HG02970 (cell line): ENCODE measurements around the gene VIT.

Experiments used
- ATAC-seq: cut with Tn5 transposase; IDR thresholded peaks from one replicate; pipeline ENCODE4 v1.9.1; 2021; ENCODE audit warnings: mild to moderate bottlenecking, moderate library complexity, moderate number of reproducible peaks; ENCODE audit not compliant: unreplicated experiment, low FRiP score

The VIT gene

DNA sequence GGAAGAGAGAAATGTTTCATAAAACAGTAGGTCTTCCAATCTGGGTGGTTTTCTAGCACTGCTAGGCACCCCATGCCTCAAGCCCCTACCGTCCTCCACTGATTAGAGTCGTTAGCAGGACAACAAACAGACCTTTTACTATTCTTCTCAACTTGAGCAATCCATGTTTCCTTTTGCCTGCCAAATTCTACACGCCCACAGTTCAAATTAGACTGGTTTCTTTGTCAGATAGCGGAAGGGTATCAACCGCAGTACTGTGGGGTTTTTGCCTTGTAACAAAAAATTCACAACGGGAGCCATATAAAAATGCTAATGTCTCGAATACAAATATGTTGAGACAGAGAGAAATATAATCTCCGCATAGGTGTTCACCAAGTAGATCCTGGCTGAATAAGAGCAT, 59.9 kb downstream of the VIT start:
- ATAC-seq = no peak

DNA sequence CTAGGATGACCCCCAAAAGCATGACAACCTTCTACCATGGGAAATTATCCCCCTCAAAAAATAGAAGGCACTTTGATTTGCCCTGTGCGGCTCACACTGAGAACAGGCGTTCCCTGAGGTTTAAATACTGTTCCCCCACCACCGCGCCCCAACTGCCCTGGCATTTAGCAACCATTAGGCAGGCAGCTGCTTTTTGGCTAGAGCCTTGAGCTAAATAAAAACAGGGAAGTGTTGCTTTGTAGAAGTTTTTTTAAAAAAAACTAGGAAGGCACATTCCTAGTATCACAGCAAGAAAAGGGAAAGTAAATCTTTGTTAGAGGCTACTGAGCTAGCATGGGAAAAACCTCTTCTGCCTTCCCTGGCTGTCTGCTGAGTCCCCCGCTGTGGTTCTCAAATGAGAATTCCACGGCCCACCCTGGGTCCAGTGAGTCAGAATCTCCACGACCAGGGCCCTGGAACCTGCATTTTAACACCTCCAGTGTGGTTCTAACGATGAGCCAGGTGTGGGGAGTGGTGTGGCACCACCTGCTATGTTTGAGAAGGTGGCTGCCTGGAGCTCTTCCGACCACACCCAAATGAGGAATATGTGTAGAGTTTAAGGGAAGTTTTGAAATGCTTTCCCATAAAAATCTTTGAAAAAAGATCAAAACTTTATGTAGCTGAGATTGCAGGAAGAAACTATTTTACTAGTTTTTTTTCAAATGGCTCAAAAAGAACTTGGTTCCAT, 66.4 kb downstream of the VIT start:
- no peak for ATAC-seq

DNA sequence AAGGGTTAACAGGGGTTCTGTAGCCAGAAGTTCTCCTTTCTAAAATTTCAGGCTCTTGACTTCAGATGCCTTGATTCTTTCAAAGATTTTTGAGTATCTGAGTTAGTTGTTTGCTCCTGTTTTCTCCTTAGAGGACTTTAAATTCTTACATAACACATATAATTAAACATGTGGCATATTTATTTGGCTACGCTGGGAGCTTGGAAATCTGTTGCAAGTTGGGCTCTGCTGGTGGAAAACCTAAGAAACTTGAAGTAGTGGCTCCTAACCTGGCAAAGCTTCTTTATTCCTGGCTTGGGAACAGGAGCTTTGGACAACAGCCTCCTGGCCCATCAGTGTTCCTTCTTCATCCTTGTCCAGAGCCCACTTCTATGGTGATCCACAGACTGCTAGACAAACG, 72.6 kb downstream of the VIT start:
- no peak for ATAC-seq

DNA sequence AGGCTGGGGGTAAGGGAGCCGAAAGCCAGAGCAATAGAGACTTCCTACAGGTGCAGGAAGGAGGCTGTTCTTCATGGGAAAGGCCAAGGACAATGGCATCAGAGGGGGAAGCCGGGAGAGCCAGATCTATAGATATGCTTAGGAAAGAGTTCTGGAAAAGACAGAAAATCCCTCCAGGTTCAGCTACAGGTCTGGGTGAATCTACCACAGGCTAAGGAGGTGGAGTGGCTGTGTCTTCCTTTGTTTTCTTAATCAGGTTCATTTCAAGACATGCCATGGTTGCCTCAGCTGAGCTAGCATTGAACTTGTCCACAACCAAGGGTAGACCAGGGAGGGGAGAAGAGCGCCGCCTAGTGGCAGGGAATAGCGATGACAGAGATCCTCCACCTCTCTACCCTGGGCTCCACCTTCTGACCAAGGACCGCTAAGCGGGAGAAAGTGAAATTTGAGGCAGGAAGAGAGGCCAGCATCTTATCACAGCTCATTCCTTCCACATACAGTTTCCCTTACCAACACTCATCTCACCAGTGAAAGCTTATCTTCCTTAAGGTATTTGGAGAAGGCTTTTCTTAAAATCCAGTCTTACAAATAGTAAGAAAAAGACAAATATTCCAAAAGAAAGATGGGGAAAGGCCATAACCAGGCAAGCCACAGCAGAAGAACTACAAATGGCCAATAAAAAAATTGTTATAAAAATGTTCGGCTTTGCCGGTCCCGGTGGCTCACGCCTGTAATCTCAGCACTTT, 74.2 kb downstream of the VIT start:
- no peak for ATAC-seq

DNA sequence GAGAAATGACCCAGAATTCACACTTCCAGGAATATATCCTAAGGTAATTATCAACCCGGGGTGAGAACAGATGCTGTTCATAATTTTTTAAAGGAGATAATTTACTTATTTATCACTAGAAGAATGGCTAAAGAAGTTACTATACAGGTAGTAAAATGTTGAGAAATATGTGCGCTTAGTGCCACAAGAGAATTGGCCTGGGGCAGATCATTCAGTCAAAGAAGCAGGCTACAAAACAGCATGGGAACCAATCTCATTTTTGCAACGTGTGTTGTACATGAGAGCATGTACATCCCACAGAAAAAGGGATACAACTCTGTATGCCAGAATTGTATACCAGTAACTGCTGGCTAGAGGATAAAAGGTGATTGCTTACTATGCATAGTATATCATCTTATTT, 75.2 kb downstream of the VIT start:
- ATAC-seq = no peak

DNA sequence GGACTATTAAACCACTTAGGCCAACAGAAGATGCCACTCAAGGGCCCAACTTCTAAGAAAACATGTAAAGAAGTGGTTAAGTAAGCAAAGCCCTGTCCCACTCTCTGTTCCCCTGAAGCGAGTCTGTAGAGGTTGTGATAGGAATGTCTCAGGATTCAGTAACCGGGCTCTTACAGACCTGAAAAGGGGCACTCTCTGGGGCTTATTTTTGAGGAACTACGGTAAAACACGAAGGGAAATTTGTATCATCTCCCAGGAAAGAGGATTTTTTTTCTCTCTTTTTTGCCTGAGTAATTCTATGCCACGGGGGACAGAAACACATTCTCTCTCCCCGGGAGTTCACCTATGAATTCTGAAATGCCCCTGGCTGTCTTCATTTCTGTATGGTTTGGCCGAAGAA, 77.4 kb downstream of the VIT start:
- ATAC-seq = no peak

DNA sequence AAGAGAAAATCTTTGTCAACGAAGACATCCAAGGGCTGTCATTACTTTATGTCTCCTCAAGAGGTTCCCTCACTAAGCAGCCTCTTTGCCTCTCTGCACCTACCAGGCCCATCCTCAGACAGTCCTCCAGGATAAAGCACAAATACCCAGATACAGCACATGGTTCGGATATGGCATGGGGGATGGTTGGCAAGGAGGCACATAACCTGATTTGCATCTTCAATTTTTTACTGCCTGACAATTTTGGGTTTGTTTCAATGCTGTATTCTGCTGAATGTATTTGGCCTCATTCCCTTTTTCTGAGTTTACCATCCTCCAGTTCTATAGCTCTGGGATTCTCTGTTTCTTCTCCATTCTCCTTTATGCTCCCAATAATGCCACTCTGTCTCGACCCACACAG, 78.8 kb downstream of the VIT start:
- no peak for ATAC-seq

DNA sequence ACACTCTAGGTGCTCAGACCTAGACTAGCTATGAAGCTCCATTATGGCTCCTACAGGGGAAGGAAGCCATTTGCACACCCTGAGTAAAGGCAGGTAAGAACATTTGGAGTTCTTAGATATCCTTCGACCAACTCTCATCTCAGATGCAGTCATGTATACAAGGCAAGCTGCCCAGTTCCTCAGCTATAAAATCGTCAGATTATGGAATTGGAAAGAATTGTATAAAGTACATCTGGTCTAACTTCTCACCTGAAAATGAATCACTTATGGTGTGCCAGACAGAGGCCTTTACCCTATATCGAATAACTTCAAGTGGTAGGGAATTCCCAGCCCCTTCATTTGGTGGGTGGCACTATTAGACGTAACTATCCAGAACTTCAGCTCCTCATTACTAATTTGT, 79.3 kb downstream of the VIT start:
- ATAC-seq = no peak

DNA sequence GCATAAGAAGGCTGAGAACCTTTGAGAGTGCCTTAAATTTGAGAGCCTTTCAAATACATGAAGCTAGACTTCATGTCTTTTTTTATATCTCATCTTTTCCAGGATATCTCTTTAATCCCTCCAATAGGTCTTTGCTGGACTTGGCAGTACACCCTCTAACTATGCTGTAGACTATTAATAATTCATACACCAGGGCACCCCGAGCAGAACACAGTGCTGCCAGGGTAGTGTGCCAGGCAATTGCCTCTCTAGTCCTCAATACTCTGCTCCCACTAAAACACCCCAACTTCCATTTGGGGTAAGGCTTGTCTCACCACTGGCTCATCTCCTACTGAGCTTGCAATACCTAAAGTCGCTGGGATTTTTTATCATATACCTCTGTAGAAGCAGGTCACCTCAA, 80.8 kb downstream of the VIT start:
- ATAC-seq = no peak

DNA sequence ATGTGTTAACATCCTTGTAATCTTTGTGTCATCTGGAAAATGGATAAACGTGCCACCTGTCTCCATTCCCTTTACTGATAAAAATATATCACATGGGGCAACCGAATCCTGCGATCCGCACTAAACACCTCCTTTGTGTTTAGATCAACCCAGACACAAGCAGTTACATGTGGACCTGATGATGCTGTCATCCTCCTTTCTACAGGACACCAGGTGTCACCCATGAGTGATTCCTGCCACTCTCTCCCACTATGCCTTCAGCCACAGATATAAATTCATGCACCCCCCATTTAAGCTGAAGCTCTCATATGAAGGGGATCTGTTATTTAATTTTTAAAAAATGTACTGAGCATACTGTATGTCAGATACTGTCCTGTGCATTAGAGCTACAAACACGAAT, 81.3 kb downstream of the VIT start:
- no peak for ATAC-seq

DNA sequence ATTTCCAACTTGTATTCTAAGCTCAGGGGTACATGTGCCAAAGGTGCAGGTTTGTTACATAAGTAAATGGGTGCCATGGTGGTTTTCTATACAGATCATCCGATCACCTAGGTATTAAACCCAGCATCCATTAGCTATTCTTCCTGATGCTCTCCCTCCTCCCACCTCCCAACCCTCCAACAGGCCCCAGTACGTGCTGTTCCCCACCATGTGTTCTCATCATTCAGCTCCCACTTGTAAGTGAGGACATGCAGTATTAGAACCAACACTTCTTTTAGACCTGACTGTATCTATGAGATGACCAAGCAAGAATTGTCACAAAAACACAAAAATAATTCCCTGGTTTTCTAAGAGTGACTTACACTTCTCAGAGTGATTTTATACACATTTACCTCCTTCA, 83.0 kb downstream of the VIT start:
- no peak for ATAC-seq

DNA sequence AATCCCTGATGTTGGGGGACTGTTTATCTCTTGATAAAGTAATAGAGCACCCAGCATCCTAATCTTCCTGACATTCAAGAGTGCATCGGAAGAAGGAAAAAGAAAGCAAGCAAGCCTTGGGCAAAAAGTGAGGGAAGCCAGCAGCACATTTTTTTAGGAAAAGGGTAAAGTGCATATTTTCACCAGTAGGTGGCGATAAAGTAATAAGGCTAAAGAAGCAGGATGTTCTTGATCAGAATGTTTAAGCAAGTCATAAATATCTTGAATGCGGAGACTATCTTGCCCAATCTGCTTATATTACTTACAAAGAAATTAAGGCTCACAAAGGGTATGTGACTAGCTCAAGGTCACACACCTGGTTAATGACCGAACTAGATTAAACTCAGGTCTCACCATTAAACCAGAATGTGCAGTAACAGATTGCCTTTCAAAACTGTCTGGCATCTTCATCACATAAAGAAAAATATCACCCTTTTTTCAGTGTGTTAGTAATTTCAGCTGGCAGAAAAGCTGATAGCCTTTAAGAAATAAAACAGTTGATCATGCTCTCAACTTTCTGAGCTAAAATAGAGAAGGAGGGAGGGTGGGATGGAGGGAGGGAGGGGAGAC, 83.8 kb downstream of the VIT start:
- ATAC-seq = no peak

DNA sequence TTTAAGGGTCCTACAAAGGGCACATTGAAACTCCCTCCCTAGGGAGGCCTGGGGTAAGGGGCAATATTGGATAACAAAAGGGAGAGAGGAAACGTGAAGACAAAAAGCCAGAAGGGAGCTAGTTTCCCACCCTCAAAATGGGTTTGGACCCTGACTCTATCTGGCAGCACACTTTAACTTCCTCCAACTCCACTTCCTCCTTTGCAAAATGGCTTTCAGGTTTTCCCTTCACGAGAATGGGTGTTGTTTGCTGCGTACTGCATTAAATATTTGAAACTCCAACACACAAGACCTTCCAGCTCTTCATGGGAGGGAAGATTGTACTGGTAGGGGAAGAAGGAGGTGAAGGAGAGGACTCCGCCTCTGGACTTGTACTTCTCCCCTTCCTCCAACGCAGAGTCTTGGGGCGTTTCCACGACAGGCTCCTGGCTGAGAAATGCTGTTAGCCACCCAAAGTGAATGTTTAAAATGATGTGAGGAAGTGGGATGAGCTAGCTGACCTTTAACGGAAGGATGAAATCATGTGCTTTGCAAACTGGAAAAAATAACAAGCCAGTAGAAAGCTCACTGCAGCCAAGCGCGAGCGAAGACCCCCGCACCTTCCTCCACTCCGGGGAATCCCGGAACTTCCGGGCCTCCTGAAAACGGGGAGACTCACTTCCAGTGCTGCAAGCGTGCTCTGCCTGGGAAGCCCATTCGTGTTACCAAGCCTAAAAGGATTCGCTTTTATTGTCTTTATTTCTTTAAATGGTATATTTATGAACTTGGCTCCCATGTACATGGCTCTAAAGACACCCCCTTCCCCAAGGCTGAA, 85.6 kb downstream of the VIT start:
- ATAC-seq = no peak

DNA sequence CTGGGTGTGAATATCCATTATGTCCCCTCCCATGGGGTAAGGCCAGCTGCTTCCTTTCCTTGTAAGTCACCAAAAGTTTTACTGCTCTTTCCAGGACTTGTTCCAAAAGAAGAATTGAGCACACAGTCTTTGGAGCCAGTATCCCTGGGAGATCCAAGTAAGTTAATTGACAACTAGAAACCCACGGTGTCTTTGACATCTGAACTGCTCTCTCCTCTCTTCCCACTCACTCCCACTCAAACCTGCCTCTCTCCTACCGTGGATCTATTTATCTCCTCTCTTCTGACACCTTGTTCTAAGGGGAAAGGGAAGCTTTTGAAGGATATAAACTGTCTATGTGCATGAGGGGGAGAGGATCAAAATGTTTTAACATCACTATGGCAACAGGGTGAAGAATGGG, 86.7 kb downstream of the VIT start:
- ATAC-seq = no peak

DNA sequence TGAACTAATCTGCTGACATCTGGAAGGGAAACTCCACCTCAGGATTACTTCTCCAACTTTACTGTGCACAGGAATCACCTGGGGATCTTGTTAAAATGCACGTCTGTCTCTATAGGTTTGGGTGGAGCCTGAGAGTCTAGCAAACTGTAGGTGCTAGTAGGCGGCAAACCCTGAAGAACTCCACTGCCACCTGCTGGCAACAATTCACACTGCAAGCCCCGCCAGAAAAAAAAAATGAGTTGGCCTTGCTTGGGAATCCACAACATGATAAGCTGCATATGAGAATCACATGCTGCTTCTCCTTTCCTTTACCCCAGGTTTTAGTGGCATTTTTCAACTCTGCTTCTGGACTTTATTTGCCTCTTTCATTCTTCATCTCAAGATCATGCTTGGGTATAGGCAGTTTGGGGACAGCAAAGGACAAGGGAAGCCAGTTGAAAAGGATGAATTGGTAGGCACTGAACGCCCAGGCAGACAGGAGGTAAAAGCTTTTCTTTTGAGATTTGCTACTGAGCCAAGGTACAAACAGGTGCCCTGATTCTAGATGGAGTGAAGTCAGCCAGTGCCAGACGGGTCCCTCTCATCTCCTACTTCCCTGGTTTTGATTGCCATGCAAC, 88.8 kb downstream of the VIT start:
- ATAC-seq = peak; percentile 68

DNA sequence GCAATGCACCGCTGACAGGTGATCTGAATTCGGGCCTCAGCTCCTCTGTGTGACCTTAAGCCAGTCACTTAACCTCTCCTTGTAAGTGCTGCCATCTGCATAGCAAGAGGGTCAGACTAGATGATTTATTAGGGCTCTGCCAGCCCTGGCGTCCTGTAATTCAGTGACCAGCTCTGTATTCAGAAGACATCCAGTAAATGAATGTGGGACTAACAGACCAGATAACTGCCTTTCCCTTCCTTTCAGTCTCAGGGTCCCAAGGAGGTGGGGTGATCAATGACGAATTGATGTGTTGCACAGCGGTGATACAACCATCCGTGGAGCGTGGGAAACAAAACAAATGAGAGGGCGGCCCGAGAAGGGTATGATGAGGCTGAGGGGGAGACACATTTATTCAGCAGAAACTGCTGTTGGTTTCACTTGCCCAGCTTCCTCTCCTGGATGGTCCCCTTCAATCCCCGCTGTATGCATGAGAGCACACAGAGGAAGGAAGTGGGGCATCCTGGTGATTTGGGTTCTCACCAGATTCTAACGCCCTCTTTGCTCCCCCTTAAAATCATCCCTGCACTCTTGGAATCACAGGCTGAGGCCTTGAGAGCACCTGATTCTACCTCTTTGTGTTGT, 92.8 kb downstream of the VIT start:
- ATAC-seq = no peak

DNA sequence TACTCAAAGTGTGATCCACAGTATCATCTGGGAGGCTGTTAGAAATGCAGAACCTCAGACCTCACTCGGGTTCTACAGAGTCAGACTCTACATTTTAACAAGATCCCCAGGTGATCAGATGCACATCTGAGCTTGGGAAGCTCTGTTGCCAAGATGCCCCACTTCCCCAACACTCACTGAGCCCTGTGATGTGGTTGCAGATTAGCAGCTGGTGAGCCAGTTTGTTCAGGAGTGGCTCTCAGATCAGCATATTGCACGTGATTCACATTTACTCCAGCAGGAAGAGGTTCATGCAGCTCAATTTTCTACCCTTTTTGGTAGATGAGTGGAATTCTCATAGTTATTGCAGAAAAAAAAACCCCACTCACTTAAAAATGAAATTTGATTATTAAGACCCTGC, 96.4 kb downstream of the VIT start:
- no peak for ATAC-seq

DNA sequence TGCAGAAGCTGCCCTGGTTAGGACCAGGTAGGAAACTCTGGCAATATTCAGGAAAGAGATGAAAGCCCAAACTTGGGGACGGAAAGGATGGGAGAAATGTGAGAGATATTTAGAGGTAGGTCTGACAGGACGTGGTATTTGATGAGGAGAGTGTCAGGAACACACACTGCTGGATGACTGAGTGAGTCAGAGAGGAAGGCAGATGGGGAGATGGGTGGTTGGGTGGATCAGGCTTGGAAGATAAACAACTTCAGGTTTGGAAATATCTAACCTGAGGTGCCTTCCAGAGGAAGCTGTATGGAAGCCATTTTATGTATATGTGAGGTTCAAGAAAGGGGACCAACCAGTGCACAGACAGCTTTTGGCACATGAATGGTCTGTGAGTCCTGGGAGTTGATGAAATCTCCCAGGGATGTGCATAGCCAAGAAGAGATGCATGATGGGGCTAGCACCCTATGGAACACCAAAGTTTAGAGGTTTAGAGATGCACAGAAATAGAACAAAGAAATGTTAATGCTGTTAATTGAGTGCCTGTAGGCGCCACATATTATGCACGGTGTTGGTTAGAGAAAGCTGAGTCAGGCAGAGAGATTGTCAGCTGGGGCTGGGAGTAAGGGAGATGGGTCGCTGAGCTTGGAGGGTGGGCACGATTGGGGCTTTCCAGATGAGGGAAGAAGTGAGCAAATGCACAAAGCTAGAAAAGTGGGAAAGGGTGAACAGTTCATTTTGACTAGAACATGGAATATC, 101.0 kb downstream of the VIT start:
- ATAC-seq = no peak

DNA sequence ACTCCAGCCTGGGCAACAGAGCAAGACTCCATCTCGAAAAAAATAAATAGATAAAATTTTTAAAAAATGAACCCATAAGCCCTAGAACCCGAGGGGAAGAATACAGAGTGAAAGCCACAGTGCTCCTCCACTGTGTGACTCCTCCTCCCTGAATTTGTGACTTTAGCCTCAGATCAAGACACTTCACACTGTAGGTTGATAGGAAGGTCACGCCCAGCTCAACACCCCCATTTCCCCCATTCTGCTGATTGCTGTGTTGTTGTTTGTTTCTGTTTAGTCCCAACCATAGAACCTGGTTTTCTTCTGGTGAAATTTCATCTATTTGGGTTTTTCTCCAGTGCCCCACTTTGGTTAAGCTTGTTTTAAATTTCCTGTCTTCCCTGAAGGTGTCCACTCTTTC, 102.2 kb downstream of the VIT start:
- no peak for ATAC-seq

DNA sequence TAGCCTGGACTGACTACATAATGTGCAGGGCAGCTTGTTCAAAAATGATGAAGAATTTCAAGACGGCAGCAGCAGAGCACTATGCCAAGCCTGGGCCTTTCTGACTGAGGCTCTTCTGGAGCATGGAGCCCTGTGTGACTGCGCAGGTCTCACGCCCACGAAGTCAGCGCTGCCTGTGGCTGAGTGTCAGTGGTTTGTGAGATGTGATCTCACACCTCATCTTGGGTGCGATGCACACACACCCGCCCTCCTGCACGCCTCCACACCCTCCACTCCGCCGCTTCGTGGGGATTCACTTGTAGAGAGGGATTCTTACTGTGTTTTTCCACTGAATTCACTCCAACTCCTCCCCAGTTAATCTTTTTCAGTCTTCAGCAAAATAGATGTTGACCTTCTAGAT, 103.9 kb downstream of the VIT start:
- no peak for ATAC-seq
